Measurements from ENCODE around the gene KLRC2. TPM values are rescaled to one million over a fixed set of nuclear protein-coding genes. Genes with fewer than 3 reads are reported as not detected.
A peak's percentile ranks its signal among the peaks of the same experiment; 100 is the strongest.
"Not testable (repeated sequence)": the region's sequence is repeated elsewhere in the genome, so short reads cannot be mapped to it uniquely, and the experiment has no call there.

KLRC2 gene
- total RNA-seq, 1 experiment from 2014 or later, result not detected

DNA sequence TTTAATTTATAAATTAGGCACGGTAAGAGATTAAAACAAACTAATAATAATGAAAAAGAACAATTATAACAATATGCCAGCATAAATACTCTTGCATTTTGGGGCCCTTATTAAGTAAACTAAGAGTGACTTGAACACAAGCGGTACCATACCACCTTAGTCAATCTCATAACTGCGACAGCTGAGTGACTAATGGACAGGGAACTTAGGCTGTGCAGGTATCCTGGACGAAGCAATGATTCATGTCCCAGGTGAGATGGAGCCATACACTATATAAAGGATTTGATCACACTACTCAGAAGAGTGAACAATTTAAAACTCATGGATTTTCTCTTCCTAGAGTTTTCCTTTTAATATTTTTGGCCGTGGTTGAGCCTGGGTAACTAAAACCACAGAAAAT lies 30.5 kb downstream of the KLRC2 start:
- no peak for DNase-seq (ENCODE audit: low spot score)

DNA sequence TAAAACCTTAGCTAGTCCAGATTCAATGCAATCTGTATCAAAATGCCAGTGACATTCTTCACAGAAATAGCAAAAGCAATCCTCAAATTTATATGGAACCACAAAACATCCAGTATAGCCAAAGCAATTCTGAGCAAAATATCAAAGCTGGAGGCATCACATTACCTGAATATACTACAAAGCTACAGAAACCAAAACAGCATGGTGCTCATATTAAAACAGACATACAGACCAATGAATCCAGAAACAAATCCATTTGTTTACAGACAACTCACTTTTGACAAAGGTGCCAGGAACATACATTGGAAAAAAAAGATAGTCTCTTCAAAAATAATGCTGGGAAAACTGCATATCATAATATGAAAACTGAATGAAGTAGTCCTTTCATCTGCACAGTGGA lies 31.0 kb downstream of the KLRC2 start:
- DNase-seq (ENCODE audit: low spot score), result no peak

DNA sequence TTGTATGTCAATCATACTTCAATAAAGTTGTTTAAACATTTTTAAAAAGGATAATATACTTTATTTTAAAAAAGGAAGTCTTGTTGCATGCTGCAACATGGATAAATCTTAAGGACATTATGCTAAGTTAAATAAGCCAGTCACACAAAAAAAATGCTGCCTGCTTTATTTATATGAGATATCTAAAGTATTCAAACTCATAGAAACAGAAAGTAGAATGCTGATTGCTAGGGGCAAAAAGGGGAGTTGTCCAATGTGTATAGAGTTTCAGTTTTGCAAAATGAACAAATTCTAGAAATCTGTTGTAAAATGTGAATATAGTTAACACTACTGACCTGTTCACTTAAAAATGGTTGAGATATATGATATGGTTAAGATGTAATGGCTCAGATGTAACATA lies 35.0 kb downstream of the KLRC2 start:
- no peak for DNase-seq (ENCODE audit: low spot score)

DNA sequence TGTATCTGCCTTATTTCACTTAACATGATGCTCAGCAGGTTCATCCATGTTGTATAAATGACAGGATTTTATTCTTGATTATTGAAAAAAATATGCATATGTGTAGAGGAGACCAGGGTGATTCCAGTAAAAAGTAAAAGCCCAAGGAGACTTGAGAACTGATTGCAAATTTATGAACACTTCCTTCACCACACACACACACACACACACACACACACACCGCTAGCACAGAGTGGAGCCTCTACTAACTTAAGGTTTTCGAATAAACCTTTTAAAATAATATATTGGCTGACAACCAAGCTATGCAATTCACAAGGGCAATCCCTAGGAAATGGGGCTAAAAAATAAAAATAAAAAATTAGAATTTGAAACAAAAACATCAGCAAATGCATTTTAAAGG lies 37.6 kb downstream of the KLRC2 start:
- no peak for DNase-seq (ENCODE audit: low spot score)

DNA sequence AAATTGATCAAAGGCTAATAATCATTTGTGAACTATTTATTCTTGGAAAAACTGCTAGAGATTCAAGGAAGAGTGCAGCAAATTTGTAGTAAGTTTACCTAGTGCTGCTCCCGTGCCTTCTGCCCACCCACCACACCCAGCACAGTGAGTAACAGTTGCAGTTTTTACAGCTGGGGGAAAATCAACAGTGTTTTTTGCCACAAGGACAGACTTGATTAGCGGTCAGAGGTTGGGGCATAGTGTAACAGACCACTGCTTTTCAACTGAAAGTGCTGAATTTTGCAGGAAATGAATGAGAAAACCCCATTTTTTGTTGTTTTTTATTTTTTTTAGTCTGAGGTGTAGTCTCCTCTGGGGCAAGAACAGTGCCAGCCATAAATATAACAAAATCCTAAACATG lies 38.5 kb downstream of the KLRC2 start:
- no peak for DNase-seq (ENCODE audit: low spot score)

DNA sequence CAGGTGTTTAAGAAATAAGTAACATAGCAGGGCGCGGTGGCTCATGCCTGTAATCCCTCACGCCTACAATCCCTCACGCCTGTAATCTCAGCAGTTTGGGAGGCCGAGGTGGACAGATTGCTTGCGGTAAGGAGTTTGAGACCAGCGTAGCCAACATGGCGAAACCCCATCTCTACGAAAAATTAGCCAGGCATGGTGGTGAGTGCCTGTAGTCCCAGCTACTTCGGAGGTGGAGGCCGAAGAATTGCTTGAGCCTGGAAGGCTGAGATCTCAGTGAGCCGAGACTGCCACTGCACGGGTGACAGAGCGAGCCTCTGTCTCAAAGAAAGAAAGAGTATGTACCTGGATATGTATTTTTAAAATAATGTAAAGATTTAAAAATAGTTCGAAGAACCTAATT lies 39.6 kb downstream of the KLRC2 start:
- DNase-seq (ENCODE audit: low spot score), result not testable (repeated sequence)

DNA sequence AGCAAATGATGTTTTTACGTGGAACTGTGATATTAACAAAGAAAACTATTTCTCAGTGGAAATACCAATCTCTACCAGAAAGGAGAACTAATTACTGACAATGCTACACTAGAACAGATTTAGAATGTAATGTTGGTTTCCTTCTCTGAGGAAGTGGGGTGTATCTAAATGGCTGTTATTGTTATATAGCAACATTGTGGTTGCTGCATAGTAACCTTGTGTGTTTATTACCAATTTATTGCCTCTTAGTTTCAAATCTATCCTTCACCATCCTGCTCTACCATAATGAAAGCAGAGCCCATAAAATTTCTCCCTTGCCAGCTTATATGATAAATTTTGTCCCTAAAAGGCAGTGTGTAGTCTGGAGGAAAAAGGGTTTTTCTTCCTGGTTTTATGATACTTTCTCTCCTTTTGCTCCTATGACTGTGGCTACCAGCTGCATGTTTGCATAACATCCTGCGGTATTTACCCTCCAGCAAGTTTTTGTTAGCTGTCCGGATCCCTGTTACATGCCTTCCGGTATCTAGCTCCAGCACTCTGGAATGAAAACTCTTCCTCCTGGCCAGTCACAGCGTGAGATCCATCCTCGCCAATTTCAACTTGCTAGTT lies 40.3 kb downstream of the KLRC2 start:
- peak; percentile 51 for DNase-seq (ENCODE audit: low spot score)

DNA sequence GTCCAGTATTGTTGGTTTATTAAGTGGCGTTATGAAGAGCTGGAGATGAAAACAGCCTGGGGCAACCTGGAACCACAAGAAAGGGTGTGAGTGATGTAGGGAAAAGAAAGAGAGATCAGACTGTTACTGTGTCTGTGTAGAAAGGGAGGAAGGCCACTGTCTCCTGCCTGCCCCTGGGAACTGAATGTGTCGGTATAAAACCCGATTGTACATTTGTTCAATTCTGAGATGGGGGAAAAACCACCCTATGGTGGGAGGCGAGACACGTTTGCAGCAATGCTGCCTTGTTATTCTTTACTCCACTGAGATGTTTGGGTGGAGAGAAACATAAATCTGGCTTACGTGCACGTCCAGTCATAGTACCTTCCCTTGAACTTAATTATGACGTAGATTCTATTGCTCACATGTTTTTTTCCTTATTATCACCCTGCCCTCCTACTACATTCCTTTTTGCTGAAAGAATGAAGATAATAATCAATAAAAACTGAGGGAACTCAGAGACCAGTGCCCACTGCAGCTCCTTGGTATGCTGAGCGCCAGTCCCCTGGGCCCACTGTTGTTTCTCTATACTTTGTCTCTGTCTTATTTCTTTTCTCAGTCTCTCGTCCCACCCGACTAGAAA lies 41.2 kb downstream of the KLRC2 start:
- not testable (repeated sequence) for DNase-seq (ENCODE audit: low spot score)

DNA sequence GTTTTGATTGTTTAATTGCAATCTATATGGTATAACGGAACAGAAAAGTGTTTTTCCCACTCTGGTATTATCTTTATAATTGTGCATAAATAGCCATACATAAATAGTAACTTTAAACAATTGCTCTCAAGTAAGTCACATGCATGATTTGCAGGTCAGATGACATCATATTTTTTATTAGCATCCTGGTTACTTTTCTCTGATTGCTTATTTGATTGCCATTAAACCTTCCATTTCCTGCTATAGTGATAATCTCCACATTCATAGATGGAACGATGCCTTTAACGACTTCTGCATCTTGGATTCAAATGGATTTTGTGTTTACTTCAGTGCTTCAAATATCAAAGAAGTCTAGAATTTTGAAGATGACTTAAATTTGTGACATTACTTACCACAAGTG lies 42.5 kb downstream of the KLRC2 start:
- no peak for DNase-seq (ENCODE audit: low spot score)

DNA sequence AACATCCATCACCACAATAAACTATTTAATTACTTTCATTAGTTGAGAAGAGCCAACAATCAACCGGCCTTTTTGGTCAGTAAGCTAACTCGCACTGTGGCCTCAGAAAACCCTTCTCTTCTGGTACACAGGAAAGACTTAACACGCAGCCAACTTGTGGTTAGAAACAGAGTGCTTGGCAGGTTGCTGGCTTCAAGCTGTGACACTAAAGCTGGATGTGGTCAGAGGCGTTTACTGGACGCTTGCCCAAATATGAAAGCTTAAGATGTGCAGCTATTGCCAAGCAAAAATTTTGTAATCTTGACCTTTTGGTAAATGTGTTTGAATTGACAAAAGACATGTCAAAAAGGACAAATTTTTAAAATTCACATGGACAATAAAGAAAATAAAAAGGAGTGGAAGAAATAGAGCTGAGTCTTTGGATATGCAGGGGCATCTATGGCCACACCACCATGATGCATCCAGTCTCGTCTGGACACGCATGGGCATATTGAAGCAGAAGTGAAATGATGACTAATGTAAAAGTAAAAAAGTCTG lies 43.3 kb downstream of the KLRC2 start:
- peak; percentile 81 for DNase-seq (ENCODE audit: low spot score)

DNA sequence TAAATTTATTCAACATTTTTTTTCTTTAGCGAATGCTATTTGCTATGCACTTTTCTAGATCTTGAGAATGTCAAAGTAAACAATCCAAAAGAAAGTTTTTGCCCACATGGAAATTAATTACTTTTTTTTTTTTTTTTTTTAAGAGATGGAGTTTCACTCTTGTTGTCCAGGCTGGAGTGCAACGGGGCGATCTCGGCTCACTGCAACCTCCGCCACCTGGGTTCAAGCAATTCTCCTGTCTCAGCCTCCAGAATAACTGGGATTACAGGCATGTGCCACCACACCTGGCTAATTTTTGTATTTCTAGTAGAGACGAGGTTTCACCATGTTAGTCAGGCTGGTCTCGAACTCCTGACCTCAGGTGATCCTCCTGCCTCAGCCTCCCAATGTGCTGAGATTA lies 44.8 kb downstream of the KLRC2 start:
- not testable (repeated sequence) for DNase-seq (ENCODE audit: low spot score)

DNA sequence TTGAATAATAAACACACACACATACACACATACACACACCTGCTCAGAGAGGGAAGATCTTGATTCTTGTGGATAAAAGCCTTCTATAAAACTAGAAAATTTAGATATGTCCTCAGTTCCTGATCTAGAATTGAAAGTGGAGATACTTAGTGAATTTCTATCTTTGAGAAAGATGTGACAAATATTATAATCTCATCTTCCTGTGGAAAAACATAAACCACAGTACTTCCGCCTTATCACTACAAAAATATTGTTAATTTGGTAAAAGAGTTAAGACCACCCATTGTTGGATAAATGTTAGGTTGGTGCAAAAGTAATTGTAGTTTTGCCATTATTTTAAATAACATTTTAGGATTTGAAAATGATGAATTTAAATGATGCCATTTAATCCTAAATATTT lies 45.9 kb downstream of the KLRC2 start, which contains the start of gene KLRK1:
TSS of gene KLRK1 (minus strand) at position 138 of the 400 bp plus-strand sequence. CDS start 1,231 bp downstream, outside the sequence.
- no peak for DNase-seq (ENCODE audit: low spot score)

DNA sequence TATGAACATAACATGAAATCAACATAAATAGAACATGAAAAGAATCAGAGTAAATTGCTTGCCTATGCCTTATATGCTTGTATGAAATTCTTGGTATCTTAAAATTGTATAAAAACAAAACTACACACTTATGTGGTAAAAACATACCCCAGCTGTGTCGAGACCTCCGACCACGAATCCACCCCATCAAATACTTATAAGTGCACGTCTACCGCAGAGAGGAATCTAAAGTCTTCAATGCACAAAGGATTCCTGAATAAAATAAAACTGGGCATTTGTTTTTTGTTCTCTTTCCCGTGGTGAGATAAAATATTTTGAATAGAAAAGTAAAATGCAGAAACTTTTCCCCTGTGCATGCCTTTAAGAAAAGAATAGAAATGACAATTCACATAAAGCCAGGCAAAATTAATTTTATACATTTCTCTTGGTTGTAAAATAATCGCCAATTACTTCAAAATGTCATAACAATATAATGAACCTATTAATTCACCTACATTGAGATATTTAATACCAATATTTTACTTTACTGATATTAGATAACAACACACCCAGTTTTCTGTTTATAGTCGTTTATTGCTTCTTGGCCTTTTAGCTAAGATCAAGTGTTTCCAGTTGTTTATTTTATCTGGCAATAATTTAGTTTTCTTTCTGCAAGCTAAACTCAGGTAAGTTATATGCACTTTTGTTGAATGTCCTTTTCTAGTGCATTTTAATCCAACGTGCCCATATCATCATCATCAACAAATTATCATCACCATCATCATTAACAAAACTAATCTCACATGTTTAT lies 47.0 kb downstream of the KLRC2 start:
- no peak for DNase-seq (ENCODE audit: low spot score)

DNA sequence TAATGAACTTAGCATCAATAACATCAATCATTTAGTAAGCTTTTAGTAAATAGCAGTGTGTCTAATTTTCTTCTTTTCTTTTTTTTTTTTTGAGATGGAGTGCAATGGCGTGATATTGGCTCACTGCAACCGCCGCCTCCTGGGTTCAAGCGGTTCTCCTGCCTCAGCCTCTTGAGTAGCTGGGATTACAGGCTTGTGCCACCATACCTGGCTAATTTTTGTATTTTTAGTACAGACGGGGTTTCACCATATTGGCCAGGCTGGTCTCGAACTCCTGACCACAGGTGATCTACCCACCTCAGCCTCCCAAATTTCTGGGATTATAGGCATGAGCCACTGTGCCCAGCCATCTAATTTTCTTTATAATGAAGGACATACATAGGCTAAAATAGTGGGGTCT lies 48.3 kb downstream of the KLRC2 start:
- not testable (repeated sequence) for DNase-seq (ENCODE audit: low spot score)

DNA sequence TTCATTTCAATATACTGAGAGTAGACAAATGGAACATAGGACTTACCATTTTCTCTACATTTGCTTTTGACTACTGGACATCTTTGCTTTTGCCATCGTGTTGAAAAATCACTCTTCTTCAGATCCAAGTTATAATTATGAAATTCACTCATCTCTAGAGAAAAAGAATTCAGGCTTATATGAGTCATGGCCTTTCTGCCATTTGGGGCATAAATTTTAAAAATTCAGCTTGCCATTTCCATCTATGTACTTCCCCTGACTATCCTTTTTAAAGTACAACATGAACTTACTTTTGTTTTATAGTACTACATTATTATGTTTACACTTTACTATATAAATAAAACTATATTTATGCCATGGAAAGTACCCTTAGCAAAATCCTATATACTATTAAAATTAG lies 49.0 kb downstream of the KLRC2 start:
- DNase-seq (ENCODE audit: low spot score), result no peak

DNA sequence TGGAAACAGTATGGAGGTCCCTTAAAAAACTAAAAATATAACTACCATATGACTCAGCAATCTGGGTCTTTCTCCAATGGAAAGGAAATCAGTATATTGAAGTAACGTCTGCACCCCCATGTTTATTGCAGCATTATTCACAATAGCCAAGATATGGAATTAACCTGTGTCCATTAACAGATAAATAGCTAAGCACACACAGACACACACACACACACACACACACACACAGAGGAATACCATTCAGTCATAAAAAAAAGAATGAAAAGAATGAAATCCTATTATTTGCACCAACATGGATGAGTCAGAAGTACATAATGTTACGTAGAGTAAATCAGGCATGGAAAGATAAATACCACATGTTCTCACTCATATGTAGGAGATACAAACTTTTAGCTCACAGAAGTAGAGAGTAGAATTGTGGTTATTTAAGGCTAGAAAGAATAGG lies 50.6 kb downstream of the KLRC2 start:
- DNase-seq (ENCODE audit: low spot score), result no peak

DNA sequence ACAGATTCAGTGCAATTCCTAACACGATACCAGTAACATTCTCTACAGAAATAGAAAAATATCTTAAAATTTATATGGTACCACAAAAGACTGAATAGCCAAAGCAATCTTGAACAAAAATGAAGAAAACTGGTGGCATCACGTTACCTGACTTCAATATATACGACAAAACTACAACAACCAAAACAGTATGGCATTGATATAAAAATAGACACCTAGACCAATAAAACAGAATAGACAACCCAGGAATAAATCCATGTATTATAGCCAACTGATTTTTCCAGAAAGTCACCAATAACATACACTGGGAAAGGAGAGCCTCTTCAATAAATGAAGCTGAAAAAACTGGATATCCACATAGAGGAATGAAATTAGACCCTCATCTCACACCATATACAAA lies 51.6 kb downstream of the KLRC2 start:
- DNase-seq (ENCODE audit: low spot score), result no peak

DNA sequence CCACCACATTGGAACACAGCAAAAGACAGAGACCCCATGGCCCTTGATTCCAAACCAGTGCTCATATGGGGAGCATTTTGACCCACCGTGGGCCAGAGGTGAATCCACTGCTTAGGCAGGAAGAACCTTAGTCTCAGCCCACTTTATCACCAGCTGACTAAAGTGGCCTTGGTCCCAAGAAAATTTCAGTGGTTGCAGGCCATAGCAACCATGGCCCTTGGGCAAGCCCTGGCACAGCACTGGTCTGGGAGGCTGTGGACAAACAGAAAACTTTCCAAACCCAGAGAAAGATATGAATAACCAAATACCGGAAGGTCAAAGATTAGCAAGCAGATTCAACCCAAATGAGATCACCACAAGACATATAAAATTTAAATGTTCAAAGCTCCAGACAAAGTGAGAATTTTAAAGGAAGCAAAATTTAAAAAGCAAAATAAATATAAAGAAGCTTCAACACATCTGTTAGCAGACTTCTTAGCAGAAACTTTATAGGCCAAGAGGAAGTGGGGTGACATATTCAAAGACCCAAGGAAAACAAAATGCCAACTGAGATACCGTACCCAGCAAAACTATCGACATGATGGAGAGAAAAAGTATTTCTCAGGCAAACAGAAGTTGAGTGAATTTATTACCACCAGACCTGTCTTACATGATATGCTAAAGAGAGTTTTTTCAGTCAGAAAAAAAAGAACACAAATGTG lies 53.7 kb downstream of the KLRC2 start:
- no peak for DNase-seq (ENCODE audit: low spot score)
